WTC11 (cell line): ENCODE data around the gene TGFBI. TPM values are rescaled to one million over a fixed set of nuclear protein-coding genes. Genes with fewer than 3 reads are reported as not detected.

Experiments used
- ATAC-seq: fragments of 200-7000 bp; cut with Tn5 transposase; 2 replicates; pipeline ENCODE4 v1.10.0; 2021; ENCODE audit warnings: mild to moderate bottlenecking, moderate library complexity
- CTCF ChIA-PET: fragments of 300-600 bp; sonication (Branson Sonifier 250); formaldehyde crosslinking; loops from one replicate; lab custom pipeline; 2021; ENCODE audit warnings: antibody characterized with exemption; lab: Charles Lee
- POLR2A ChIA-PET: fragments of 350-600 bp; sonication (Branson Sonifier 250); formaldehyde crosslinking; loops from one replicate; lab custom pipeline; 2021; ENCODE audit warnings: antibody characterized with exemption; lab: Charles Lee
- DNase-seq: peaks from one replicate; pipeline ENCODE4 v3.0.0; 2021; ENCODE audit warnings: low spot score
- H3K27ac Mint-ChIP-seq: 2 replicates; pipeline ENCODE4 v1.8.0; 2021; ENCODE audit warnings: mixed read lengths
- H3K27me3 Mint-ChIP-seq: 2 replicates; pipeline ENCODE4 v1.8.0; 2021; ENCODE audit warnings: low read depth, mild to moderate bottlenecking, moderate library complexity, mixed read lengths
- H3K36me3 Mint-ChIP-seq: 2 replicates; pipeline ENCODE4 v1.8.0; 2021; ENCODE audit warnings: mixed read lengths
- H3K4me1 Mint-ChIP-seq: 2 replicates; pipeline ENCODE4 v1.8.0; 2022; ENCODE audit warnings: mixed read lengths
- H3K4me3 Mint-ChIP-seq: 2 replicates; pipeline ENCODE4 v1.8.0; 2021; ENCODE audit warnings: mild to moderate bottlenecking, moderate library complexity, mixed read lengths
- H3K9me3 Mint-ChIP-seq: 2 replicates; pipeline ENCODE4 v1.8.0; 2021; ENCODE audit warnings: mixed read lengths
- CREB1 ChIP-seq: sonication (generic); formaldehyde crosslinking; IDR thresholded peaks from 2 replicates; pipeline ENCODE4 v1.8.0; 2023; ENCODE audit warnings: mild to moderate bottlenecking, missing genetic modification reagents
- ESRRA ChIP-seq: sonication (generic); formaldehyde crosslinking; IDR thresholded peaks from 2 replicates; pipeline ENCODE4 v1.8.1; 2022; ENCODE audit warnings: mild to moderate bottlenecking, missing genetic modification reagents, borderline replicate concordance
- ETV6 ChIP-seq: sonication (generic); formaldehyde crosslinking; IDR thresholded peaks from 2 replicates; pipeline ENCODE4 v1.8.1; 2022; ENCODE audit warnings: mild to moderate bottlenecking, missing genetic modification reagents
- KAT7 ChIP-seq: sonication (generic); formaldehyde crosslinking; IDR thresholded peaks from 2 replicates; pipeline ENCODE4 v1.8.1; 2023; ENCODE audit warnings: missing genetic modification reagents, mild to moderate bottlenecking, borderline replicate concordance
- NR1H2 ChIP-seq: sonication (generic); formaldehyde crosslinking; IDR thresholded peaks from 2 replicates; pipeline ENCODE4 v1.9.0; 2021; ENCODE audit warnings: mild to moderate bottlenecking, moderate library complexity, missing genetic modification reagents
- PRRX2 ChIP-seq: fragments of 250-450 bp; sonication (Bioruptor Pico); IDR thresholded peaks from 2 replicates; pipeline ENCODE4 v1.8.0; 2021; ENCODE audit warnings: mild to moderate bottlenecking
- SP1 ChIP-seq: sonication (generic); formaldehyde crosslinking; conservative IDR thresholded peaks from 2 replicates; pipeline ENCODE4 v1.8.1; 2022; ENCODE audit warnings: missing genetic modification reagents
- ZNF317 ChIP-seq: sonication (generic); formaldehyde crosslinking; IDR thresholded peaks from 2 replicates; pipeline ENCODE4 v1.8.1; 2023; ENCODE audit warnings: low read depth, mild to moderate bottlenecking, moderate library complexity, missing genetic modification reagents, borderline replicate concordance
- ZNF416 ChIP-seq: fragments of 250-450 bp; sonication (Bioruptor Pico); IDR thresholded peaks from 2 replicates; pipeline ENCODE4 v1.9.0; 2021; ENCODE audit warnings: mild to moderate bottlenecking, inconsistent platforms
- total RNA-seq: library from RNA; stranded (reverse); gene quantifications from 3 replicates; pipeline ENCODE4 v1.2.3, GENCODE V29; 2021
- TF ChIP-seq, protein P1 (sequence below): sonication (generic); formaldehyde crosslinking; conservative IDR thresholded peaks from 2 replicates; pipeline ENCODE4 v1.8.1; 2023; ENCODE audit warnings: mild to moderate bottlenecking, low read depth, missing genetic modification reagents, moderate library complexity
- TF ChIP-seq, protein P2 (sequence below): fragments of 250-450 bp; sonication (Bioruptor Pico); IDR thresholded peaks from 2 replicates; pipeline ENCODE4 v1.9.0; 2021; ENCODE audit warnings: mild to moderate bottlenecking, borderline replicate concordance
- TF ChIP-seq, protein P3 (sequence below): sonication (generic); formaldehyde crosslinking; IDR thresholded peaks from 2 replicates; pipeline ENCODE4 v1.8.1; 2023; ENCODE audit warnings: mild to moderate bottlenecking, missing genetic modification reagents, moderate library complexity
- TF ChIP-seq, protein P4 (sequence below): fragments of 250-450 bp; sonication (Bioruptor Pico); IDR thresholded peaks from 2 replicates; pipeline ENCODE4 v1.9.0; 2021; ENCODE audit warnings: moderate library complexity, mild to moderate bottlenecking, inconsistent platforms, borderline replicate concordance
- TF ChIP-seq, protein P5 (sequence below): sonication (generic); formaldehyde crosslinking; IDR thresholded peaks from 2 replicates; pipeline ENCODE4 v1.8.0; 2023; ENCODE audit warnings: missing genetic modification reagents, mild to moderate bottlenecking, borderline replicate concordance
- TF ChIP-seq, protein P6 (sequence below): sonication (generic); formaldehyde crosslinking; IDR thresholded peaks from 2 replicates; pipeline ENCODE4 v1.8.1; 2022; ENCODE audit warnings: mild to moderate bottlenecking, moderate library complexity, missing genetic modification reagents
- TF ChIP-seq, protein P7 (sequence below): sonication (generic); formaldehyde crosslinking; IDR thresholded peaks from 2 replicates; pipeline ENCODE4 v1.8.0; 2022; ENCODE audit warnings: mild to moderate bottlenecking, missing genetic modification reagents
- TF ChIP-seq, protein P8 (sequence below): fragments of 250-450 bp; sonication (Bioruptor Pico); IDR thresholded peaks from 2 replicates; pipeline ENCODE4 v1.8.0; 2021; ENCODE audit warnings: mild to moderate bottlenecking

Gene TGFBI
- total RNA-seq, 1 experiment from 2014 or later = 7.2 TPM

DNA sequence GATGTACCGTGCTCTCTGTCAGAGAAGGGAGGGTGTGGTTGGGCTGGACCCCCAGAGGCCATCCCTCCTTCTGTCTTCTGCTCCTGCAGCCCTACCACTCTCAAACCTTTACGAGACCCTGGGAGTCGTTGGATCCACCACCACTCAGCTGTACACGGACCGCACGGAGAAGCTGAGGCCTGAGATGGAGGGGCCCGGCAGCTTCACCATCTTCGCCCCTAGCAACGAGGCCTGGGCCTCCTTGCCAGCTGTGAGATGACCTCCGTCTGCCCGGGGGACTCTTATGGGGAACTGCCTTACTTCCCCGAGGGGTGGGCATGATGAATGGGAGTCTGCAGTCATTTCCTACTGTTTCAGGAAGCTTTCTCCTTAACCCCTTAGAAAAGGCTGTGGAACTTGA, 17.5 kb downstream of the TGFBI start:
- no peaks in the 10 kb centered on the region; the same call in 1 of the 2 replicates for H3K27me3 Mint-ChIP-seq
- H3K4me1 Mint-ChIP-seq = peaks cover 18% of the 10 kb centered on the region
- H3K4me3 Mint-ChIP-seq = no peak overlapping the region
- ATAC-seq (no peak), DNase-seq (no peak)
- ChIA-PET POLR2A (no interaction called here), CTCF (interaction anchor here (2.0 kb wide), 1 partner anchor 12 kb away, joined by 8 read pairs; no protein-coding TSS in a partner anchor)
- no peak overlapping the region for H3K27ac Mint-ChIP-seq
- TF ChIP-seq ZNF416 (CRISPR knock-in tag) = no peak
- TF ChIP-seq, protein P1, sequence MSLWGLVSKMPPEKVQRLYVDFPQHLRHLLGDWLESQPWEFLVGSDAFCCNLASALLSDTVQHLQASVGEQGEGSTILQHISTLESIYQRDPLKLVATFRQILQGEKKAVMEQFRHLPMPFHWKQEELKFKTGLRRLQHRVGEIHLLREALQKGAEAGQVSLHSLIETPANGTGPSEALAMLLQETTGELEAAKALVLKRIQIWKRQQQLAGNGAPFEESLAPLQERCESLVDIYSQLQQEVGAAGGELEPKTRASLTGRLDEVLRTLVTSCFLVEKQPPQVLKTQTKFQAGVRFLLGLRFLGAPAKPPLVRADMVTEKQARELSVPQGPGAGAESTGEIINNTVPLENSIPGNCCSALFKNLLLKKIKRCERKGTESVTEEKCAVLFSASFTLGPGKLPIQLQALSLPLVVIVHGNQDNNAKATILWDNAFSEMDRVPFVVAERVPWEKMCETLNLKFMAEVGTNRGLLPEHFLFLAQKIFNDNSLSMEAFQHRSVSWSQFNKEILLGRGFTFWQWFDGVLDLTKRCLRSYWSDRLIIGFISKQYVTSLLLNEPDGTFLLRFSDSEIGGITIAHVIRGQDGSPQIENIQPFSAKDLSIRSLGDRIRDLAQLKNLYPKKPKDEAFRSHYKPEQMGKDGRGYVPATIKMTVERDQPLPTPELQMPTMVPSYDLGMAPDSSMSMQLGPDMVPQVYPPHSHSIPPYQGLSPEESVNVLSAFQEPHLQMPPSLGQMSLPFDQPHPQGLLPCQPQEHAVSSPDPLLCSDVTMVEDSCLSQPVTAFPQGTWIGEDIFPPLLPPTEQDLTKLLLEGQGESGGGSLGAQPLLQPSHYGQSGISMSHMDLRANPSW (CRISPR knock-in tag) = no peak
- TF ChIP-seq ZNF317 (CRISPR knock-in tag) = no peak
- TF ChIP-seq ETV6 = no peak
- TF ChIP-seq KAT7 = no peak
- TF ChIP-seq, protein P2, sequence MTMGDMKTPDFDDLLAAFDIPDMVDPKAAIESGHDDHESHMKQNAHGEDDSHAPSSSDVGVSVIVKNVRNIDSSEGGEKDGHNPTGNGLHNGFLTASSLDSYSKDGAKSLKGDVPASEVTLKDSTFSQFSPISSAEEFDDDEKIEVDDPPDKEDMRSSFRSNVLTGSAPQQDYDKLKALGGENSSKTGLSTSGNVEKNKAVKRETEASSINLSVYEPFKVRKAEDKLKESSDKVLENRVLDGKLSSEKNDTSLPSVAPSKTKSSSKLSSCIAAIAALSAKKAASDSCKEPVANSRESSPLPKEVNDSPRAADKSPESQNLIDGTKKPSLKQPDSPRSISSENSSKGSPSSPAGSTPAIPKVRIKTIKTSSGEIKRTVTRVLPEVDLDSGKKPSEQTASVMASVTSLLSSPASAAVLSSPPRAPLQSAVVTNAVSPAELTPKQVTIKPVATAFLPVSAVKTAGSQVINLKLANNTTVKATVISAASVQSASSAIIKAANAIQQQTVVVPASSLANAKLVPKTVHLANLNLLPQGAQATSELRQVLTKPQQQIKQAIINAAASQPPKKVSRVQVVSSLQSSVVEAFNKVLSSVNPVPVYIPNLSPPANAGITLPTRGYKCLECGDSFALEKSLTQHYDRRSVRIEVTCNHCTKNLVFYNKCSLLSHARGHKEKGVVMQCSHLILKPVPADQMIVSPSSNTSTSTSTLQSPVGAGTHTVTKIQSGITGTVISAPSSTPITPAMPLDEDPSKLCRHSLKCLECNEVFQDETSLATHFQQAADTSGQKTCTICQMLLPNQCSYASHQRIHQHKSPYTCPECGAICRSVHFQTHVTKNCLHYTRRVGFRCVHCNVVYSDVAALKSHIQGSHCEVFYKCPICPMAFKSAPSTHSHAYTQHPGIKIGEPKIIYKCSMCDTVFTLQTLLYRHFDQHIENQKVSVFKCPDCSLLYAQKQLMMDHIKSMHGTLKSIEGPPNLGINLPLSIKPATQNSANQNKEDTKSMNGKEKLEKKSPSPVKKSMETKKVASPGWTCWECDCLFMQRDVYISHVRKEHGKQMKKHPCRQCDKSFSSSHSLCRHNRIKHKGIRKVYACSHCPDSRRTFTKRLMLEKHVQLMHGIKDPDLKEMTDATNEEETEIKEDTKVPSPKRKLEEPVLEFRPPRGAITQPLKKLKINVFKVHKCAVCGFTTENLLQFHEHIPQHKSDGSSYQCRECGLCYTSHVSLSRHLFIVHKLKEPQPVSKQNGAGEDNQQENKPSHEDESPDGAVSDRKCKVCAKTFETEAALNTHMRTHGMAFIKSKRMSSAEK (CRISPR knock-in tag) = no peak
- TF ChIP-seq, protein P3, sequence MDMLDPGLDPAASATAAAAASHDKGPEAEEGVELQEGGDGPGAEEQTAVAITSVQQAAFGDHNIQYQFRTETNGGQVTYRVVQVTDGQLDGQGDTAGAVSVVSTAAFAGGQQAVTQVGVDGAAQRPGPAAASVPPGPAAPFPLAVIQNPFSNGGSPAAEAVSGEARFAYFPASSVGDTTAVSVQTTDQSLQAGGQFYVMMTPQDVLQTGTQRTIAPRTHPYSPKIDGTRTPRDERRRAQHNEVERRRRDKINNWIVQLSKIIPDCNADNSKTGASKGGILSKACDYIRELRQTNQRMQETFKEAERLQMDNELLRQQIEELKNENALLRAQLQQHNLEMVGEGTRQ (CRISPR knock-in tag) = no peak
- TF ChIP-seq PRRX2 (CRISPR knock-in tag) = no peak
- TF ChIP-seq, protein P4, sequence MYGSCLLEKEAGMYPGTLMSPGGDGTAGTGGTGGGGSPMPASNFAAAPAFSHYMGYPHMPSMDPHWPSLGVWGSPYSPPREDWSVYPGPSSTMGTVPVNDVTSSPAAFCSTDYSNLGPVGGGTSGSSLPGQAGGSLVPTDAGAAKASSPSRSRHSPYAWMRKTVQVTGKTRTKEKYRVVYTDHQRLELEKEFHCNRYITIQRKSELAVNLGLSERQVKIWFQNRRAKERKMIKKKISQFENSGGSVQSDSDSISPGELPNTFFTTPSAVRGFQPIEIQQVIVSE (CRISPR knock-in tag) = no peak
- TF ChIP-seq, protein P5, sequence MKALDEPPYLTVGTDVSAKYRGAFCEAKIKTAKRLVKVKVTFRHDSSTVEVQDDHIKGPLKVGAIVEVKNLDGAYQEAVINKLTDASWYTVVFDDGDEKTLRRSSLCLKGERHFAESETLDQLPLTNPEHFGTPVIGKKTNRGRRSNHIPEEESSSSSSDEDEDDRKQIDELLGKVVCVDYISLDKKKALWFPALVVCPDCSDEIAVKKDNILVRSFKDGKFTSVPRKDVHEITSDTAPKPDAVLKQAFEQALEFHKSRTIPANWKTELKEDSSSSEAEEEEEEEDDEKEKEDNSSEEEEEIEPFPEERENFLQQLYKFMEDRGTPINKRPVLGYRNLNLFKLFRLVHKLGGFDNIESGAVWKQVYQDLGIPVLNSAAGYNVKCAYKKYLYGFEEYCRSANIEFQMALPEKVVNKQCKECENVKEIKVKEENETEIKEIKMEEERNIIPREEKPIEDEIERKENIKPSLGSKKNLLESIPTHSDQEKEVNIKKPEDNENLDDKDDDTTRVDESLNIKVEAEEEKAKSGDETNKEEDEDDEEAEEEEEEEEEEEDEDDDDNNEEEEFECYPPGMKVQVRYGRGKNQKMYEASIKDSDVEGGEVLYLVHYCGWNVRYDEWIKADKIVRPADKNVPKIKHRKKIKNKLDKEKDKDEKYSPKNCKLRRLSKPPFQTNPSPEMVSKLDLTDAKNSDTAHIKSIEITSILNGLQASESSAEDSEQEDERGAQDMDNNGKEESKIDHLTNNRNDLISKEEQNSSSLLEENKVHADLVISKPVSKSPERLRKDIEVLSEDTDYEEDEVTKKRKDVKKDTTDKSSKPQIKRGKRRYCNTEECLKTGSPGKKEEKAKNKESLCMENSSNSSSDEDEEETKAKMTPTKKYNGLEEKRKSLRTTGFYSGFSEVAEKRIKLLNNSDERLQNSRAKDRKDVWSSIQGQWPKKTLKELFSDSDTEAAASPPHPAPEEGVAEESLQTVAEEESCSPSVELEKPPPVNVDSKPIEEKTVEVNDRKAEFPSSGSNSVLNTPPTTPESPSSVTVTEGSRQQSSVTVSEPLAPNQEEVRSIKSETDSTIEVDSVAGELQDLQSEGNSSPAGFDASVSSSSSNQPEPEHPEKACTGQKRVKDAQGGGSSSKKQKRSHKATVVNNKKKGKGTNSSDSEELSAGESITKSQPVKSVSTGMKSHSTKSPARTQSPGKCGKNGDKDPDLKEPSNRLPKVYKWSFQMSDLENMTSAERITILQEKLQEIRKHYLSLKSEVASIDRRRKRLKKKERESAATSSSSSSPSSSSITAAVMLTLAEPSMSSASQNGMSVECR (CRISPR knock-in tag) = no peak
- no peak for TF ChIP-seq NR1H2 (CRISPR knock-in tag)
- TF ChIP-seq, protein P6, sequence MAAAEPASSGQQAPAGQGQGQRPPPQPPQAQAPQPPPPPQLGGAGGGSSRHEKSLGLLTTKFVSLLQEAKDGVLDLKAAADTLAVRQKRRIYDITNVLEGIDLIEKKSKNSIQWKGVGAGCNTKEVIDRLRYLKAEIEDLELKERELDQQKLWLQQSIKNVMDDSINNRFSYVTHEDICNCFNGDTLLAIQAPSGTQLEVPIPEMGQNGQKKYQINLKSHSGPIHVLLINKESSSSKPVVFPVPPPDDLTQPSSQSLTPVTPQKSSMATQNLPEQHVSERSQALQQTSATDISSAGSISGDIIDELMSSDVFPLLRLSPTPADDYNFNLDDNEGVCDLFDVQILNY = no peak
- TF ChIP-seq, protein P7, sequence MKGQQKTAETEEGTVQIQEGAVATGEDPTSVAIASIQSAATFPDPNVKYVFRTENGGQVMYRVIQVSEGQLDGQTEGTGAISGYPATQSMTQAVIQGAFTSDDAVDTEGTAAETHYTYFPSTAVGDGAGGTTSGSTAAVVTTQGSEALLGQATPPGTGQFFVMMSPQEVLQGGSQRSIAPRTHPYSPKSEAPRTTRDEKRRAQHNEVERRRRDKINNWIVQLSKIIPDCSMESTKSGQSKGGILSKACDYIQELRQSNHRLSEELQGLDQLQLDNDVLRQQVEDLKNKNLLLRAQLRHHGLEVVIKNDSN (CRISPR knock-in tag) = no peak
- TF ChIP-seq ESRRA (CRISPR knock-in tag) = no peak
- TF ChIP-seq, protein P8, sequence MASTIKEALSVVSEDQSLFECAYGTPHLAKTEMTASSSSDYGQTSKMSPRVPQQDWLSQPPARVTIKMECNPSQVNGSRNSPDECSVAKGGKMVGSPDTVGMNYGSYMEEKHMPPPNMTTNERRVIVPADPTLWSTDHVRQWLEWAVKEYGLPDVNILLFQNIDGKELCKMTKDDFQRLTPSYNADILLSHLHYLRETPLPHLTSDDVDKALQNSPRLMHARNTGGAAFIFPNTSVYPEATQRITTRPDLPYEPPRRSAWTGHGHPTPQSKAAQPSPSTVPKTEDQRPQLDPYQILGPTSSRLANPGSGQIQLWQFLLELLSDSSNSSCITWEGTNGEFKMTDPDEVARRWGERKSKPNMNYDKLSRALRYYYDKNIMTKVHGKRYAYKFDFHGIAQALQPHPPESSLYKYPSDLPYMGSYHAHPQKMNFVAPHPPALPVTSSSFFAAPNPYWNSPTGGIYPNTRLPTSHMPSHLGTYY = no peak
- no peak for TF ChIP-seq CREB1 (CRISPR knock-in tag)
- no peak for TF ChIP-seq SP1 (CRISPR knock-in tag)
- no peaks in the 10 kb centered on the region for H3K36me3 Mint-ChIP-seq
- H3K9me3 Mint-ChIP-seq = peaks cover 3% of the 10 kb centered on the region; the same call in 1 of the 2 replicates
